Cortex of kidney (tissue), 1 donor: Measurements from ENCODE around the gene GNG7.
"Not testable (repeated sequence)": the region's sequence is repeated elsewhere in the genome, so short reads cannot be mapped to it uniquely, and the experiment has no call there.

ENCODE experiments used
- DNase-seq: peaks from one replicate; lab custom pipeline; 2025; lab: John Stamatoyannopoulos, UW

Gene GNG7

DNA sequence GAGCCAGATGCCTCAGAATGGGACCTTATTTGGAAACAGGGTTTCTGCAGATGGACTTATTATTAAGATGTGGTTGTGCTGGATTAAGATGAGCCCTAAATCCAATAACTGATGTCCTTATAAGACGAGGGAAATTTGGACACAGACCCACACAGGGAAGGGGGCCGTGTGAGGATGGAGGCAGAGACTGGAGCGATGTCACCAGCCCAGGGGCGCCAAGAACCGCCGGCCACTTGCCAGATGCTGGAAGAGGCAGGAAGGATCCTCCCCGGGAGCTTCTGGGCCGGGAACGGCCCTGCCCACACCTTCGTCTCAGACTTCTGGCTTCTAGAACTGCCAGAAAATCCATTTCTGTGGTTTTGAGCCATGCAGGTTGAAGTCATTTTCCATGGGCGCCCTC, 26.6 kb downstream of the GNG7 start:
- no peak for DNase-seq

DNA sequence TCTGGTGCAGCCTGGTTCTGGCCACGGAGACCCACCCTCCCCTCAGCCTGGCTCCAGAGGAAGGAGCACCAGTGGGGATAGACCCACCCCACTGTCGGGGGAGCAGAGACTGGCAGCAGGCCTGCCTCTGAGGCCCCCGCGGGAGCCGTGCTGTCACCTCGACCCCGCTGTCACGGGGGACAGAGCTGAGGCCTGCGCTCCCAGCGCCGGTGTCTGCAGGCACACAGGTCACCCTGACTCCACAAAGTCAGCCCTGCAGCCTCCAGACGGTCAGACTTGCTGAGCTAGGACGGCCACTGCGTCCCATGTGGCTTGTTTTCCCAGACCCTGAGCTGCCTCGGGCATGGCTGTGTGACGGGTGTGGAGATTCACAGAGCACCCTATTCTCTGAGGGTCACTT, 32.3 kb downstream of the GNG7 start:
- no peak for DNase-seq

DNA sequence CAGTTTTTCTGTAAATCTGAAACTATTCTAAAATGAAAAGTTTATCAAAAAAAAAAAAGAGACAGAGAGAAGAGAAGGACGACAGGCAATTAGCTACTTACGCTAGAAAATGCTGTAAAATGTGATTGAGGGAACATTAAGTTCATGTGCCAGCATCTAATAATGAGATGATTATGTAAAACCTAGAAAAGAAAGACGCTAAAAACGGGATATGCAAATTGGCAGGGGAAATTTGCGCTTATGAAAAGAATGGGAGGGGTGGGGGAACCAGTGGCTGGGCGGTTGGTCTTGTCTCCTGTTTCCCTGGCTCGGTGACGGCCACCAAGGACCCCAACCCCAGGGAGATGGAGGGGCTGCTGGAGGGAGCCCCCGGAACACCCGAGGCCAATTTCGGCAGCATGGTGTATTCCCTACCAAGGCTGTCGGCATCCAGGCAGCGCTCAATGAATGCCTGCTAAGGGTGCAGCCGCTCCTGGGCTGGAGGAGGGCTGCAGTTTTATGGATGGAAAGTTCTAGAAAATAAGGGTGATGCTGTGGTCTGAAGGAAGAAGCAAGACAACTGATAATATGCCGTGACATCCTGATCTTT, 34.2 kb downstream of the GNG7 start:
- no peak for DNase-seq

DNA sequence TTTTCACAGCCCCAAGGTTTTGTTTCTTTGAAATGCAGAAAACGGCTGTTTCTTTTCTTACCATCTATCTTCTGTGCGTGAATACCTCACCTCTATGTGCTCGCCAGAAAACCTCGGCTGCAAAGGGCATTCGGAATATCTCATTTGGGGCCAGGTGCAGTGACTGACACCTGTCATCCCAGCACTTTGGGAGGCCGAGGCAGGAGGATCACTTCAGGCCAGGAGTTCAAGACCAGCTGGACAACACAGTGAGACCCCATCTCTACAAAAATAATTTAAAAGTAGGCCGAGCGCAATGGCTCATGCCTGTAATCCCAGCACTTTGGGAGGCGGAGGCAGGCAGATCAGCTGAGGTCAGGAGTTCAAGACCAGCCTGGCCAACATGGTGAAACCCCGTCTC, 35.1 kb downstream of the GNG7 start:
- DNase-seq, result not testable (repeated sequence)

DNA sequence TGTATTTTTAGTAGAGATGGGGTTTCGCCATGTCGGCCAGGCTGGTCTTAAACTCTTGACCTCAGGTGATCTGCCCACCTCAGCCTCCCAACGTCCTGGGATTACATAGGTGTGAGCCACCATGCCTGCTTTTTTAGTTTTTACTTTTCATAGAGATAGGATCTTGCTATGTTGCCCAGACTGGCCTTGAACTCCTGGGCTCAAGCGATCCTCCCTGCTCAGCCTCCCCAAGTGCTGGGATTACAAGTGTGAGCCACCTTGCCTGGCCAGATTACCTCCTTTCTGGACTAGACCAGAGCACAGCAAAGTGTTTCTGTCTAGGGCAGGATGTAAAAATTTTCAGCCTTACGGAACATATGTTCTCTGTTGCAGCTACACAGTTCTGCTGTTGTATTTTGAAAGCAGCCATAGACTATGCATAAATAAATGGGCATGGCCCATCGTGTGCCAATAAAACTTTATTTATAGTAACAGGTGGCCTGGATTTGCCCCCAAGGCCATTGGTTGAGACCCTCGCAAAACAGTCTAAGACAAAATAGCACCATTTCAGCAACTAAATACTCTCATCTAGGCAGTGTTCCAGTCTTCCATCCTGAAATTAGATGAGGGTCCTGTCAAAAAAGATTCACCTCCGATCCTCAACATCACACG, 36.0 kb downstream of the GNG7 start:
- no peak for DNase-seq

DNA sequence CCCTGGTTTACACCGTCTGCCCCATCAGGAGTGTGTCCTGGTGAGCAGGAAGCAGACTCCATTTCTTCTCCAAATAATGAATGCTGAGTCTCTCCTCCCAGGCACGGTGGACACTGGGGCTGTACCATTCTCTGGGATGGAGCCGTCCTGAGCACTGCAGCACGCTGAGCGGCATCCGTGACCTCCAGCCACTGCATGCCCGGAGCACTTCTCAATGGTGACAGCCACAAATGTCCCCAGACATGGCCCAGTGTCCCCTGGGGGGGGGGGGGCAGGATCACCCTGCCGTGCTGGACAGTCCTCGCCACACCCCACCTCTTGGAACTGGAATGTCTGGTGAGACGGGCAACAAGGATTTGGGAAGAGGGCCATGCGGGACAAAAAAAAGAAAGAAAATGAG, 37.4 kb downstream of the GNG7 start:
- no peak for DNase-seq

DNA sequence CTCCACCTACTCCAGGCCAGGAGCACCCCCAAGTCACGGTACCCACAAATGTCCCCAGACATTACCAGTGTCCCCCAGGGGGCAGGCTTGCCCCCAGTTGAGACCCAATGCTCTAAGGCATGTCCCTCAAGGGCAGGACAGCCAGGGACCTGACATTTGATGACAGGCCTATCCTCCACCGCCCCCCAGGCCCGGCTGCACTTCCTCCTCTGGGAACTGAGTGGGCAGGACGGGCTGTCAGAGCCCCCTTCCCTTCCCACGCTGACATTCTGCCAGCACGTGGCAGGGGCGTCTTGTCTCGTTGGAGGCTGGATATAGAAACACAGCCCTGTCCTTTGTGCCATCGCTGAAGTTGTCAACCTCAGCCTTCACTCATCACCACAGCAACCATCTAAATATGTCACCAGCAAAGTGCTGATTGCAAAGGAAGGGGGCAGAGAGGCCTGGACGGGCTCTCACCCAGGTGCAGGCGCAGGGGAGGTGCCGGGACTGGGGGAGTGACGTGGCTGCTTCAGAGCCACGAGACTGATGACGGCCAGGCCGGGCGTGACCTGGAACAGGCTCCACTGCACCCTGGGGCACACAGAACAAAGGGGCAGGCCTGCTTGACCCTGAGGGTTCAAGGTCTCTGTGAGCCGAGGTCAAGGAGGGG, 38.4 kb downstream of the GNG7 start:
- no peak for DNase-seq

DNA sequence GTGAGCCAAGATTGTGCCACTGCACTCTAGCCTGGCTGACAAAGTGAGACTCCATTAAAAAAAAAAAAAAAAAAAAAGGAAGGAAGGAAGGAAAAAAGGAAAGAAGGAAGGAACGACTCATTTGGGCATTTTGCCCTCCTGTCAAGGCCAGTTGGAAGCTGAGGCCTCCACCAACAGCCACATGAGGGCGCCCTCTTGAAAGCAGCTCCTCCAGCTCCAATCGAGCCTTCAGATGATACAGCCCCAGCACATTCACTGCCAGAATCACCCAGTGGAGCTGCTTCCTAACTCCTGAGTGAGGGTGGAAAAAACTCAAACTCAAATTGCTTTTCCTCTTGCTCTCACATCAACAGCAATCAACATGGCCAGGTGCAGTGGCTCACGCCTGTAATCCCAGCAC, 40.9 kb downstream of the GNG7 start:
- no peak for DNase-seq

DNA sequence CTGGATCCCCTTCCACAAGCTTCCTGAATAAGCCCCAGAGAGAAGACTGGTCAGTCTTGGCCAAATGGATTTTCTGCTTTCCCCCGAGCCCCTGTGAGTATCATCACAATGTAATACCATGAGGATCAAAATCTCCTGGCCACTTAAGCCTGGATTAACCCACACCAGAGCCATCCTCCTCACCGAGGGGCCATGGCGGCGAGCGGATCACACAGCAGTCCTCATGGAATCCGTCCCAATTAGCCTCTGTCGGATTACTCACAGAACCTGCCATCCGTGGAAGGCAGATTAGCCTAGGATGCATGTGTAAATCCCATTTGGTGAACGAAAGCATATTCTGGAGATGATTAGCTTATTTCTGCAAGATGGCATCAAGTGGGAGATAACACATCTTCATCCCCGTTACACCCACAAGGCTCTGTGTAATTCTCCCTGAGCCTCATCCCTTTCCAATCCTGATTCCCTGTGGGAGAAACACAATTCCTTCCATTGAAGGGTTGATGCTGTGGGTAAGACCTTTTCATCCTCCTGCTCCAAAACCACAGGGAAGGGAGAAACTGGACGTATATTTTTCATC, 42.5 kb downstream of the GNG7 start:
- no peak for DNase-seq

DNA sequence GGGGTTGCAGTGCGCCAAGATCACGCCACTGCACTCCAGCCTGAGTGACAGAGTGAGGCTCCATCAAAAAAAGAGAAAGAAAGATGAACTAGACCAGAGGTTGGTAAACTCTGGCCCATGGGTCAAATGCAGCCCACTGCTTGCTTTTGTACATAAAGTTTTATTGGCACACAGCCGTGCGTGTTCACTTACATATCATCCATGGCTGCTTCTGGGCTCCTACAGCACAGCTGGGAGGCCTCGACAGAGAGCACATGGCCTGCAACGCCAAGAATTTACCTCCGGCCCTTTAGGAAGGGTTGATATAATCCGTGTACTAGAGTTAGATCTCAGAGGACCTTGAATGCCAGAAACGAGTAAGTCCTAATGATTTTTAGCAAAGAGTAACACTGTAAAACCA, 46.0 kb downstream of the GNG7 start:
- DNase-seq, result no peak

DNA sequence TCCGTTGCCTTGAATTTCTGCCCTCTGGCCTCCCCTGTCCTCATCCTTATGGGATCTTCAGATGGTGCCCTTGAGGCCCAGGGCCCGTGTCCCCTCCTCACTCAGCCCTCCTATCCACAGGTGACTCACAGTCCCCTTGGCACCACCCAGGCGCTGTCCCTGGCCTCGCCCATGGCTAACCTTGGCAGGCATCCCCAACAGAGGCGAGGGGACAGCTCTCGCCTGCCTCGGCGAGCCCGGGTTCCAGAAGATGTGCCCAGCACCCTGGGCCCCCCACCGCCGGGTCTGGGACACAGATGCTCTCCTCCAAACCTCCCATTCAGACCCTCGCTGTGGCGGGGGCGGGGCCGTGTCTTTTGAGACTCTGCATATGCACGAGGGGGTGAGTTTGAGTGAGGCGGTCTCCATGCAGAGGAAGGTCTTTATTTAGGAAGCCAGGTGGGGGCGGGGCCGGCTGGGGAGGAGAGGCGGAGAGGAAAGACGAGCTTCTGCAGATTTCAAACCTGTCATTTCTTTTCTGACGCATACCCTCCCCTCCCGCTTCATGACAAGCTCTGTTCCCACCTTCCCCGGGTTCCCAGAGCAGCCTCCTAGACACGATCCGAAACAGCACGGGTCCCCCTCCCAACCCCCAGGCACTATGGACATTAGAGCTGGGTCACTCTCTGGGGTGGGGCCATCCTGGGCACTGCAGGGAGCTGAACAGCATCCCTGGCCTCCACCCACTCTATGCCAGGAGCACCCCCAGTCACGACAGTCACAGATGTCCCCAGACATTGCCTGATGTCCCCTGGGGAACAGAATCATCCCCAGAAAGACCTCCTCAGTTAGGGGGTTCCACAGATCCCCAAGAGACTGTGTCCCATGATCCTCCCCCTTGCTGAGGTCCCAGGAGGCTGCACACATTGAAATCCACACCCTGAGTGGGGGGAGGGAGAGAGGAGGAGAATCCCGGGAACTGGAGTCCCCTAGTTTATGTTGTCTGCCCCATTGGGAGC, 48.5 kb downstream of the GNG7 start:
- DNase-seq, result no peak

DNA sequence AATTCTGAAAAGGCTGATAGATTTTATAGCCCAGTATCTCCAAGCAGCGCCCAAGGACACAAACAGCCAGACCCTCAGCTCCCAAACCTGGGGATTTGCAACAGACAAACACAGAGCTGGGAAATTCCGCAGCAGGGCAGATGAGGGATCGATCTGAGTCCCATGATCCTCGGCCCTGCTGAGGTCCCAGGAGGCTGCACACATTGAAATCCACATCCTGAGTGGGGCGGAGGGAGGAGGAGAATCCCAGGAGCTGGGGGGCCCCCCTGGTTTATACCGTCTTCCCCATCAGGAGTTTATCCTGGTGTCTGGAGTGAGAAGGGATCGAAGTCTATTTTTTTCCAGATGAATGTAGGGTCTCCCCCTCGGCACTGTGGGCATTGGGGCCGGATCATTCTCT, 49.3 kb downstream of the GNG7 start:
- no peak for DNase-seq

DNA sequence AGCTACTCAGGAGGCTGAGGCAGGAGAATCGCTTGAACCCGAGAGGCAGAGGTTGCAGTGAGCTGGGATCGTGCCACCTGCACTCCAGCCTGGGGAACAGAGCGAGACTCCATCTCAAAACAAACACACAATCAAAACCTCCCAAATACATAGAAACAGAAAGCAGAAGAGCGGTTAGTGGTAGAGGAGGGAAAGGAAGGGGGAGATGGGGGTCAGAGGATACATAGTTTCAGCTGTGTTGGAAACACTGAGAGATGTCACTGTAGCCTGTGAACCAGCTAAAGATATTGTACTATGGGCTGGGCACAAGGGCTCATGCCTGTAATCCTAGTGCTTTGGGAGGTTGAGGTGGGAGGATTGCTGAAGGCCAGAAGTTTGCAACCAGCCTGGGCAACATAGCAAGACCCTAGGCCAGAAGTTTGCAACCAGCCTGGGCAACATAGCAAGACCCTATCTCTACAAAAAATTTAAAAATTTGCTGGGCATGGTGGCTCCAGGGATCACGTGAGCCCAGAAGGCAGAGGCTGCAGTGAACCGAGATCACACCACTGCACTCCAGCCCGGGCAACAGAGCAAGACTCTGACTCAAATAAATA, 49.9 kb downstream of the GNG7 start:
- DNase-seq, result no peak

DNA sequence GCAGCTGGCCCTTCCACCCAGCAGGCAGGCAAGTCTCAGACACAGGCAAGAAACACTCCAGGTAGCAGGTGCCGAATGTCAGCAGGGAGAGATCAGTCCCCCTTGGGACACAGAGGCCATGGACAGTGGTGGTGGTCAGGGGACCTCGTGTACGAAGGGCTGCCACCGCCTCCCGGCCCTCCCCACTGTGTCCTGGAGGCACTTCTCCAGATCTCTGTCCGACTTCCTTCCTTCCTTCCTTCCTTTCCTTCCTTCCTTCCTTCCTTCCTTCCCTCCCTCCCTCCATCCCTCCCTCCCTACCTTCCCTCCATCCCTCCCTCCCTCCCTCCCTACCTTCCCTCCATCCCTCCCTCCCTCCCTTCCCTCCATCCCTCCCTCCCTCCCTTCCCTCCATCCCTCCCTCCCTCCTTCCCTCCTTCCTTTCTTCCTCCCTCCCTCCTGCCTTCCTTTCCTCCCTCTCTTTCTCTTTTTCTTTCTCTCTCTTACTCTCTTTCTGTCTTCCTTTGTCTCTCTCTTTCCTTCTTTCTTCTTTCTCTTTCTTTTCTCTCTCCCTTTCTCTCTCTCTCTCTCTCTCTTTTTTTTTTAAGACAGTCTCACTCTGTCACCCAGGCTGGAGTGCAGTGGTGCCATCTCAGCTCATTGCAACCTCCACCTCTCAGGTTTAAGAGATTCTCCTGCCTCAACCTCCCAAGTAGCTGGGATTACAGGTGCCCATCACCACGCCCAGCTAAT, 51.3 kb downstream of the GNG7 start:
- DNase-seq, result not testable (repeated sequence)

DNA sequence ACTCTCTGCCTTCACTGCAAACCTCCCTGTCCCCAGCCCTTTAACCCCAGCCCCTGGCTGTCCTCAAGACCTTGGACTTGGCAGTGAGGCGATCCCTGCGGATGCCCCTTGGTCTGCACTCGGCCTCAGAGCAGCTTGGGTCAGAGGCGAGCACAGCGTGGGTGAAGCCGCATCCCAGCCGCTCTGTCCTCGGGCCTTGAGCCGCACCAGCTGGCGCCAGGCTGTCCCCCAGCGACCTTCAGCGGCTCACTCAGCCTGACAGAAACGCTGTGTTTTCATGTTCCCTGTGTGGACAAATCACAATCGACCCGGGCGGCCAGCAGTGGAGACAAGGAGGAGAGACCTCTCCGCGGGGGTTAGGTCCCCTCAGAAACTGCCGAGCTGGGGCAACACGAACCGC, 52.0 kb downstream of the GNG7 start:
- DNase-seq, result no peak

DNA sequence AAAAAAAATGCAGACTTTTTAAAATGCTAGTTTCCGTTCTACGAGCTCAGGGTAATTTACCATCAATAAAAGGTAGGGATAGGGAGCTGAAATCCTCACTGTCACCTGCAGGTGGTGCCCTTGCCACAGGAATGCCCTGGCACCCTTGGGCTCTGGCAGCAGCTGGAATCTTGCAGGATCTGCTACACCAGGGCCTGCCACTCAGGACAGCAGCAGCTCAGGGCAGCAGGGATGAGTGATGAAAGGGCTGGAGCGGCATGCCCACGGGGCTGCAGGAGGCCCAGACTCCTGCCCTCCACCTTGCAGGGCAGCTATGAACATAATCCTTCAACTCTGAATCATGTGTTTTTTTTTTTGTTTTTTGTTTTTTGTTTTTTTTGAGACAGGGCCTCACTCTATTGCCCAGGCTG, 54.0 kb downstream of the GNG7 start:
- no peak for DNase-seq

DNA sequence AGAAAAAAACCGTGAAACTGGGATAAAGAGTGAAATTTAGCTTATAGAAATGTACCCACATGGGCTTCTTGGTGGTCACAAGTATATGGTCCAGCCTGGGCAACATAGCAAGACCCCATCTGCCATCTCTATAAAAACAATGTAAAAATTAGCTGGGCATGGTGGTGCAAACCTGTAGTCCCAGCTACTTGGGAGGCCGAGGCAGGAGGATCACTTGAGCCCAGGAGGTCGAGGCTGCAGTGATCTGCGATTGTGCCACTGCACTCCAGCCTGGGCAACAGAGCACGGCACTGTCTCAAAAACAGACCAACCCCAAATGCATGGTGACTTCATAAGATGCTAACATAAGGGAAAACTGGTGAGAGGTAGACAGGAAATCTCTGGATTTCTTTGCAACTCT, 54.4 kb downstream of the GNG7 start:
- DNase-seq, result no peak

DNA sequence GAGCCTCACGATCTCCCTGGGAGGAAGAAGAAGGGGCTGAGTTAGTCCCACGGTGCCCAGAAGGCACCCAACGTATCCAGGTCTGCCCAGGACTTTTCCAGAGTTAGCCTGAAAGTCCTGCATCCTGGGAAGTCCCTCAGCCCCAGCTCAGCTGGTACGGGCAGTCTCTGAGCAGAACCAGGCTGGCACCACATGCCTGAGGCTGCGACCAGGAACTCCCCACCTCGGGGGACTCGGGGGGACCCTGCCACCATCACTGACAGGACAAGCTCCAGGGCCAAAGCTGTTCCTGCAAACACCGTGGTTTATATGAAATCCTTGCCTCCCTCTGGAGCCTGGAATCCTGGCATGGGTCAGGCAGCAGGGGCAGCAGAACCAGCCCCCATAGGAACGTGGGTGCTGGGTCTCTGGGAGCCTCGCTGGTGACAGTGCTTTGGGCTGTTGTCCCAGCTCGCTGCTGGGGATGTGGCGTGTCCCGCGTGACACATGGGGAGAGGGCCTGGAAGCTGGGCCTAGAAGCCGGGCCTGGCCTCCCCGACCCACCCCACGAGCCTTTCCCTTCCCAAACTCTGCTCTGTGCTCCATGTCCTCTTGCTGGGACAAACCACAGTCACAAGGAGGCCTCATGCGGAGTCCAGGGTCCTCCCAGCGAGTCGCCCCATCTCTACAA, 55.5 kb downstream of the GNG7 start:
- no peak for DNase-seq

DNA sequence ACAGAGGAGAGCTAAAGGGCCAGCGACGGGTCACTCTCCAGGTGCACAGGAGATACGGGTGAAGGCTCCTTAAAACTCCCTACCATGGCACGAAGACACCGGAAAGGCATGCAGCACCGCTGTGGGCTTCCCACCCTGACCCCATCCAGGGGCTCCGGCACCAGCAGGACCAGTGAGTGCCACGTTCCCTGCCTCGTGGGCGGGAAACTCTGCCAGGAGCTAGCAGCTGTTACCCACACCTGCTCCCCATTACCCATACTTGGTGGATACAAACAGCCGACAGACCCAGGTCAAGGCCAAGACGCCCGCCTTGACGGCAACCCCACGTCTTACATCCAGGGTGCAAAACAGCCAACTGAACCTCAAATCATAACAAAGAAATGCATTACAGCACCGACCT, 56.7 kb downstream of the GNG7 start:
- no peak for DNase-seq

DNA sequence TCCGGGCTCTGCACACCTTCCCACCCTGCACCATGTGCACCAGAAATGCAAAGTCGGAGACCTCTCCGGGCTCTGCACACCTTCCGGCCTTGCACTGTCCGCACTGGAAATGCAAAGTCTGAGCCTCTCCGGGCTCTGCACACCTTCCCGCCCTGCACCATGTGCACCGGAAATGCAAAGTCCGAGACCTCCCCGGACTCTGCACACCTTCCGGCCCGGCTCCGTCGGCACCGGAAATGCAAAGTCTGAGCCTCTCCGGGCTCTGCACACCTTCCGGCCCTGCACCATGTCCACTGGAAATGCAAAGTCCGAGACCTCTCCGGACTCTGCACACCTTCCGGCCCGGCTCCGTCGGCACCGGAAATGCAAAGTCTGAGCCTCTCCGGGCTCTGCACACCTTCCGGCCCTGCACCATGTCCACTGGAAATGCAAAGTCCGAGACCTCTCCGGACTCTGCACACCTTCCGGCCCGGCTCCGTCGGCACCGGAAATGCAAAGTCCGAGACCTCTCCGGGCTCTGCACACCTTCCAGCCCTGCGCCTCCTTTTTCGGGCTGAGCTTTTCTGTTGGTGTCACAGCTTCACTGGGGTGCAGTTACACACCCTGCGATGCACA, 59.3 kb downstream of the GNG7 start:
- DNase-seq, result not testable (repeated sequence)
